Measurements from ENCODE around the gene PPP1R18.

DNA sequence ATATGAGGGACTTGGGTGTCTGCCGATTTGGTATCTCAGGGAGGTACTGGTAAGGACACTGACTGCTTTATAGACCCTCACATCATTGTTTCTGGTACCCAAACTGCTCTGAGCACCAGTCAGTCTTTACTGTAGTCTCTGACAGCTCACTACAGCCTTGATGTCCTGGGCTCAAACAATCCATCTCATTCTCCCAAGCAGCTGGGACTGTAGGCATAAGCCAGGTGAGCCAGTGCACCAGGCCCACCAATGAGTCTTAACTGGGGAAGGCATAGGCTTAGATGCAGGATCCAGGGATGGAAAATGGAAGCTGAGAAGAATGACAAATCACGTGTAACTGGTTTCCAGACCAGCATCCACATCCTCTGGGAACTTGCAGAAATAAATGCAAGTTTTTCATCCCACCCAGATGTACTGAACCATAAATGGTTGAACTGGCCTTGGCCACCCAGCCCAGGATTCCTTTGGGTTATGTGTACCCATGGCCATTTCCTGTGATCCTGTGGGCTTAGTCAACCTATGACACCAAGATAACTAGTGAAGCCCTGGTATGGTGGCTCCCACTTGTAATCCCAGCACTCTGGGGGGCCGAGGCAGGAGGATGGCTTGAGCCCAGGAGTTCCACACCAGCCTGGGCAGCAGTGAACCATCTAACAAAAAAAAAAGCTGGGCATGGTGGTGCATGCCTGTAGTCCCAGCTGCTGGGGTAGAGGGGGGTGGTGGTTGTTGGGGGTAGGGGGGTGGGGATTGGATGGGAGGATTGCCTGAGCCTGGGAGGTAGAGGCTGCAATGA lies 39.5 kb upstream of the PPP1R18 start:
- TF ChIP-seq EZH2phosphoT487 (IDR thresholded peaks at IDR 0.05; ENCODE audit: insufficient read depth, low read depth) (no peak), EZH2 (IDR thresholded peaks at IDR 0.05; ENCODE audit: insufficient read depth, poor library complexity, severe bottlenecking) (no peak)

All from GM23248 (cell line).